Neuronal stem cell (in vitro differentiated cells): ENCODE data around the gene LITAF.
A peak's percentile ranks its signal among the peaks of the same experiment; 100 is the strongest.

Source experiments
- DNase-seq: peaks from one replicate; pipeline ENCODE4 v3.0.0-alpha.2; 2013; ENCODE audit warnings: low spot score
- H2AFZ ChIP-seq: one replicate; pipeline ENCODE4 v1.6.1; 2013; ENCODE audit warnings: mild to moderate bottlenecking, low read length, inconsistent platforms
- H2AK5ac ChIP-seq: 2 replicates; pipeline ENCODE4 v1.6.1; 2013; ENCODE audit warnings: low read depth, mild to moderate bottlenecking, inconsistent platforms, low read length, moderate library complexity, mixed read lengths
- H2BK120ac ChIP-seq: 2 replicates; pipeline ENCODE4 v1.6.1; 2013; ENCODE audit warnings: low read depth, mild to moderate bottlenecking, inconsistent platforms, low read length, moderate library complexity, mixed read lengths
- H2BK12ac ChIP-seq: one replicate; pipeline ENCODE4 v1.6.1; 2013; ENCODE audit warnings: low read length, inconsistent platforms
- H2BK15ac ChIP-seq: 2 replicates; pipeline ENCODE4 v1.6.1; 2013; ENCODE audit warnings: mild to moderate bottlenecking, low read length, inconsistent platforms, mixed read lengths
- H2BK5ac ChIP-seq: one replicate; pipeline ENCODE4 v1.6.1; 2013; ENCODE audit warnings: inconsistent platforms, mild to moderate bottlenecking, low read length, moderate library complexity
- H3K14ac ChIP-seq: one replicate; pipeline ENCODE4 v1.6.1; 2013; ENCODE audit warnings: low read length, inconsistent platforms
- H3K18ac ChIP-seq: 2 replicates; pipeline ENCODE4 v1.6.1; 2013; ENCODE audit warnings: low read length, inconsistent platforms
- H3K23ac ChIP-seq: 2 replicates; pipeline ENCODE4 v1.6.1; 2013; ENCODE audit warnings: low read depth, mild to moderate bottlenecking, mixed read lengths, low read length, inconsistent platforms; ENCODE audit not compliant: poor library complexity
- H3K27ac ChIP-seq: replicated peaks from 3 replicates; pipeline ENCODE4 v1.5.1; 2013; ENCODE audit warnings: low read length, inconsistent platforms
- H3K27me3 ChIP-seq, 3 experiments: 2 replicates each; pipeline ENCODE4 v1.6.1; 2013; ENCODE audit warnings: low read length in 3 of 3, mild to moderate bottlenecking in 2 of 3, inconsistent platforms in 1 of 3, low read depth in 1 of 3, mixed read lengths in 1 of 3, moderate library complexity in 1 of 3; ENCODE audit not compliant: control insufficient read depth in 3 of 3, insufficient read depth in 3 of 3
- H3K36me3 ChIP-seq, 2 donors: replicated peaks in 1 of 2; 2 replicates each; pipeline ENCODE4 v1.6.1; 2013; ENCODE audit warnings: low read length in 2 of 2; ENCODE audit not compliant: control insufficient read depth in 2 of 2, insufficient read depth in 2 of 2
- H3K4ac ChIP-seq: 2 replicates; pipeline ENCODE4 v1.6.1; 2013; ENCODE audit warnings: inconsistent platforms, mild to moderate bottlenecking, low read length, moderate library complexity
- H3K4me1 ChIP-seq, 2 donors: 1 replicate in 1 of 2; 2 replicates in 1 of 2; pipeline ENCODE4 v1.6.1; 2013; ENCODE audit warnings: low read length in 2 of 2, low read depth in 1 of 2; ENCODE audit not compliant: control insufficient read depth in 2 of 2, insufficient read depth in 1 of 2
- H3K4me2 ChIP-seq: one replicate; pipeline ENCODE4 v1.6.1; 2013; ENCODE audit warnings: mild to moderate bottlenecking, low read length, inconsistent platforms; ENCODE audit not compliant: insufficient read depth, poor library complexity, severe bottlenecking
- H3K4me3 ChIP-seq, 2 donors: 2 replicates each; pipeline ENCODE4 v1.5.1; 2013; ENCODE audit warnings: low read length in 2 of 2, mild to moderate bottlenecking in 2 of 2, inconsistent platforms in 1 of 2, moderate library complexity in 1 of 2
- H3K79me1 ChIP-seq: one replicate; pipeline ENCODE4 v1.6.1; 2013; ENCODE audit warnings: low read depth, mild to moderate bottlenecking, inconsistent platforms, low read length, moderate library complexity
- H3K9ac ChIP-seq: one replicate; pipeline ENCODE4 v1.6.1; 2013; ENCODE audit warnings: mild to moderate bottlenecking, low read depth, low read length, inconsistent platforms; ENCODE audit not compliant: poor library complexity
- H3K9me3 ChIP-seq, 2 donors: replicated peaks in 1 of 2; 2 replicates each; pipeline versions ENCODE3 to v1.6.1; 2013; ENCODE audit warnings: low read length in 2 of 2, mild to moderate bottlenecking in 2 of 2, inconsistent platforms in 1 of 2, low read depth in 1 of 2, mixed read lengths in 1 of 2, moderate library complexity in 1 of 2; ENCODE audit not compliant: control insufficient read depth in 2 of 2, insufficient read depth in 1 of 2
- H4K8ac ChIP-seq: one replicate; pipeline ENCODE4 v1.6.1; 2013; ENCODE audit warnings: low read depth, mild to moderate bottlenecking, inconsistent platforms, low read length, moderate library complexity
- H4K91ac ChIP-seq: one replicate; pipeline ENCODE4 v1.6.1; 2013; ENCODE audit warnings: low read length, low read depth, mild to moderate bottlenecking, inconsistent platforms; ENCODE audit not compliant: poor library complexity
- WGBS, 2 donors: extraction: QIAGEN DNeasy Blood & Tissue Kit; methylation state at CpG; one replicate each; pipeline ENCODE4 v1.1.7; 2013; ENCODE audit warnings: missing lambda C conversion rate in 2 of 2, mixed read lengths in 1 of 2; ENCODE audit not compliant: insufficient read length in 2 of 2, insufficient replicate concordance in 1 of 2; ENCODE audit errors: extremely low coverage in 2 of 2; 5-methylcytosine and 5-hydroxymethylcytosine counted together

Gene LITAF

GRCh38 chr16:11585460-11586377, 1.0 kb downstream of the LITAF start:
- no CpG with 5 or more reads among the region's 29 CpGs for WGBS, 2 donors
- no peak for DNase-seq

GRCh38 chr16:11583889-11584565, 2.7 kb downstream of the LITAF start:
- no peak overlapping the region for H3K4ac ChIP-seq
- H2BK120ac ChIP-seq: no peak overlapping the region
- H2BK5ac ChIP-seq: no peak overlapping the region
- H3K9me3 ChIP-seq: peaks cover 8 to 14% of the 10 kb centered on the region in 2 donors
- H3K27ac ChIP-seq: no peak overlapping the region
- no CpG with 5 or more reads among the region's 7 CpGs for WGBS, 2 donors
- peaks cover 3% of the 10 kb centered on the region for H3K79me1 ChIP-seq
- H3K4me2 ChIP-seq: no peak overlapping the region
- no peak overlapping the region for H3K4me3 ChIP-seq
- no peak overlapping the region for H4K91ac ChIP-seq
- H2BK12ac ChIP-seq: no peak overlapping the region
- H3K36me3 ChIP-seq: no peaks in the 10 kb centered on the region
- H2AFZ ChIP-seq: no peak overlapping the region
- no peak overlapping the region for H2BK15ac ChIP-seq
- H2AK5ac ChIP-seq: no peak overlapping the region
- H4K8ac ChIP-seq: no peak overlapping the region
- H3K9ac ChIP-seq: no peak overlapping the region
- H3K4me1 ChIP-seq: peaks cover 14 to 17% of the 10 kb centered on the region in 2 donors
- no peak overlapping the region for H3K14ac ChIP-seq
- H3K18ac ChIP-seq: no peak overlapping the region
- H3K23ac ChIP-seq: no peak overlapping the region
- no peak for DNase-seq
- peaks cover 0 to 24% (median 4%) of the 10 kb centered on the region in 3 experiments for H3K27me3 ChIP-seq

More at GRCh38 chr16:11585460-11586377, 1.0 kb downstream of the LITAF start:
- Histone ChIP-seq H2AK5ac (peak overlapping the region; percentile 88), H2AFZ (peak overlapping the region; percentile 90), H3K9me3 (peaks cover 8 to 14% of the 10 kb centered on the region in 2 donors), H3K4ac (no peak overlapping the region), H3K27ac (no peak overlapping the region), H3K18ac (peak overlapping the region; percentile 91), H4K8ac (no peak overlapping the region), H3K4me2 (peak overlapping the region; percentile 91), H2BK12ac (peak overlapping the region; percentile 77), H3K27me3 (peaks cover 0 to 24% (median 4%) of the 10 kb centered on the region in 3 experiments), H3K36me3 (no peaks in the 10 kb centered on the region), H3K14ac (no peak overlapping the region), H3K9ac (no peak overlapping the region), H4K91ac (no peak overlapping the region), H3K4me3 (peak overlapping the region; percentile 47 to 86), H3K4me1 (peaks cover 14 to 17% of the 10 kb centered on the region in 2 donors), H3K23ac (peak overlapping the region; percentile 90), H3K79me1 (peaks cover 3% of the 10 kb centered on the region), H2BK15ac (peak overlapping the region; percentile 82), H2BK120ac (no peak overlapping the region), H2BK5ac (no peak overlapping the region)

- WGBS, 2 donors: no CpG with 5 or more reads among the region's 7 CpGs
Observed at GRCh38 chr16:11583166-11583565, 3.6 kb downstream of the LITAF start.

More at GRCh38 chr16:11583166-11583565, 3.6 kb downstream of the LITAF start:
- H2BK15ac ChIP-seq: no peak overlapping the region
- H2BK5ac ChIP-seq: no peak overlapping the region
- H2BK120ac ChIP-seq: no peak overlapping the region
- H3K4me2 ChIP-seq: no peak overlapping the region
- H3K9me3 ChIP-seq: peaks cover 8 to 14% of the 10 kb centered on the region in 2 donors
- H2AK5ac ChIP-seq: no peak overlapping the region
- DNase-seq: no peak
- H3K4me1 ChIP-seq: peaks cover 14 to 17% of the 10 kb centered on the region in 2 donors
- no peak overlapping the region for H4K91ac ChIP-seq
- no peak overlapping the region for H3K23ac ChIP-seq
- H3K79me1 ChIP-seq: peaks cover 3% of the 10 kb centered on the region
- H4K8ac ChIP-seq: no peak overlapping the region
- H2AFZ ChIP-seq: no peak overlapping the region
- no peak overlapping the region for H3K14ac ChIP-seq
- H2BK12ac ChIP-seq: no peak overlapping the region
- no peak overlapping the region for H3K4ac ChIP-seq
- H3K18ac ChIP-seq: no peak overlapping the region
- no peak overlapping the region for H3K9ac ChIP-seq
- no peak overlapping the region for H3K4me3 ChIP-seq
- H3K36me3 ChIP-seq: no peaks in the 10 kb centered on the region
- no peak overlapping the region for H3K27ac ChIP-seq
- peaks cover 0 to 20% (median 4%) of the 10 kb centered on the region in 3 experiments for H3K27me3 ChIP-seq
